ENCODE measurements around the gene VEGFA. TPM values are rescaled to one million over a fixed set of nuclear protein-coding genes. Genes with fewer than 3 reads are reported as not detected.

VEGFA gene
- 100 to 1,000 TPM in 3 of 4 donors, 10 to 100 TPM in 1; 81.0 to 247 (median 156) TPM for total RNA-seq

- Histone ChIP-seq H3K4me1 (peaks cover 0 to 5% of the 10 kb centered on the region in 2 donors), H3K9me3 (no peaks in the 10 kb centered on the region), H3K27me3 (no peaks in the 10 kb centered on the region), H3K27ac (peak within 1 kb of the TSS; percentile 89), H3K4me3 (peak within 1 kb of the TSS; percentile 74 to 88), H3K36me3 (no peaks in the 10 kb centered on the region)
- DNase-seq = peak; percentile 91
- TF ChIP-seq CTCF (IDR thresholded peaks at IDR 0.05) (peak; percentile 94 to 98 (median 96)), POLR2A (IDR thresholded peaks at IDR 0.05) (peak; percentile 77 to 93)
- intact Hi-C loops (cut with DNase I; ENCODE audit: low total_unique reads) = loop anchor here (2.0 to 10.0 kb wide), 4 partner anchors 102 to 305 kb away; no protein-coding TSS in a partner anchor
Measured at GRCh38 chr6:43769526-43770371, at the start of gene VEGFA. Gene VEGFA (plus strand): TSS chr6:43770211.

- Histone ChIP-seq H3K4me1 (peaks cover 0 to 16% of the 10 kb centered on the region in 2 donors), H3K36me3 (no peaks in the 10 kb centered on the region), H3K9me3 (no peaks in the 10 kb centered on the region), H3K27me3 (no peaks in the 10 kb centered on the region), H3K27ac (no peak overlapping the region), H3K4me3 (no peak overlapping the region)
- no peak for DNase-seq
- TF ChIP-seq CTCF (IDR thresholded peaks at IDR 0.05) = no peak
- no peak for TF ChIP-seq POLR2A (IDR thresholded peaks at IDR 0.05)
- intact Hi-C loops (cut with DNase I; ENCODE audit: low total_unique reads) = no loop called here
Measured at GRCh38 chr6:43720999-43721398, 49.0 kb upstream of the VEGFA start.

- Histone ChIP-seq H3K4me1 (peaks cover 0 to 10% of the 10 kb centered on the region in 2 donors), H3K4me3 (no peak overlapping the region), H3K27me3 (no peaks in the 10 kb centered on the region), H3K36me3 (no peaks in the 10 kb centered on the region), H3K27ac (peak overlapping the region; percentile 33 to 56), H3K9me3 (no peaks in the 10 kb centered on the region)
- intact Hi-C loops (cut with DNase I; ENCODE audit: low total_unique reads) = no loop called here
- no peak for DNase-seq
- TF ChIP-seq POLR2A (IDR thresholded peaks at IDR 0.05) (no peak), CTCF (IDR thresholded peaks at IDR 0.05) (no peak)
Measured at GRCh38 chr6:43722920-43723545, 47.0 kb upstream of the VEGFA start.

GRCh38 chr6:43723737-43724295 lies 46.2 kb upstream of the VEGFA start:
- no peaks in the 10 kb centered on the region for H3K27me3 ChIP-seq
- H3K4me3 ChIP-seq = no peak overlapping the region
- intact Hi-C loops (cut with DNase I; ENCODE audit: low total_unique reads) = no loop called here
- peak; percentile 41 to 58 for DNase-seq
- H3K36me3 ChIP-seq = no peaks in the 10 kb centered on the region
- TF ChIP-seq POLR2A (IDR thresholded peaks at IDR 0.05) (no peak), CTCF (IDR thresholded peaks at IDR 0.05) (peak; percentile 11 to 51 (median 41))
- H3K4me1 ChIP-seq = peaks cover 0 to 6% of the 10 kb centered on the region in 2 donors
- H3K9me3 ChIP-seq = no peaks in the 10 kb centered on the region
- no peak overlapping the region for H3K27ac ChIP-seq
